GM19452 (cell line): Measurements from ENCODE around the gene SEC23B.

Experiments used
- ATAC-seq: cut with Tn5 transposase; IDR thresholded peaks from one replicate; pipeline ENCODE4 v1.9.1; 2021; ENCODE audit not compliant: unreplicated experiment

The SEC23B gene

GRCh38 chr20:18585134-18585533 is 77.4 kb downstream of the SEC23B start:
- ATAC-seq = no peak

- peak; percentile 93 for ATAC-seq
Observed at GRCh38 chr20:18587665-18588573, 80.2 kb downstream of the SEC23B start, which contains the start of gene DTD1. DTD1 (plus strand) TSS chr20:18588054; CDS start chr20:18588073, 19 bp downstream.

GRCh38 chr20:18588574-18588933 is 80.8 kb downstream of the SEC23B start:
- no peak for ATAC-seq

GRCh38 chr20:18589941-18590674 is 82.4 kb downstream of the SEC23B start:
- no peak for ATAC-seq

- ATAC-seq = no peak
Observed at GRCh38 chr20:18596270-18596669, 88.5 kb downstream of the SEC23B start.

- no peak for ATAC-seq
Observed at GRCh38 chr20:18609741-18610140, 102.0 kb downstream of the SEC23B start.
